HCT116 (cell line): ENCODE results near the gene DLG2. TPM values are rescaled to one million over a fixed set of nuclear protein-coding genes. Genes with fewer than 3 reads are reported as not detected.

Source experiments
- ATAC-seq: fragments of 200-7000 bp; cut with Tn5 transposase; 2 replicates; pipeline ENCODE4 v1.9.1; 2020; ENCODE audit warnings: mild to moderate bottlenecking, moderate library complexity
- BruUV-seq: library from RNA; stranded (reverse); fragments of 400-500 nt; replicated peaks from 2 replicates; lab custom pipeline; 2021; lab: Mats Ljungman, UMichigan
- CTCF ChIA-PET: fragments of 300-600 bp; sonication (Branson Sonifier 250); formaldehyde crosslinking; loops from one replicate; lab custom pipeline; 2021; ENCODE audit warnings: antibody characterized with exemption; lab: Charles Lee
- POLR2A ChIA-PET: fragments of 300-600, 350-600 bp; sonication (Branson Sonifier 250); formaldehyde crosslinking; loops from one replicate; lab custom pipeline; 2021; ENCODE audit warnings: antibody characterized with exemption; lab: Charles Lee
- RAD21 ChIA-PET, 2 experiments: fragments of 300-600 bp; sonication (Branson Sonifier 250); formaldehyde crosslinking; loops; one replicate each; lab custom pipeline; 2023; ENCODE audit warnings: low total read pairs in 2 of 2; ENCODE audit not compliant: uncharacterized antibody in 2 of 2, unreplicated experiment in 2 of 2, low non-redundant PET in 1 of 2; lab: Charles Lee
- DNase-seq: peaks from one replicate; pipeline ENCODE4 v3.0.0-alpha.2; 2010; ENCODE audit warnings: low read depth, low spot score
- H2AFZ ChIP-seq: fragments of 200-600 bp; shearing (Covaris generic), sonication (generic); 2 replicates; pipeline ENCODE4 v1.6.1; 2017; ENCODE audit warnings: low read depth, mixed run types, mixed read lengths, antibody characterized with exemption, low read length; ENCODE audit not compliant: poor library complexity, severe bottlenecking
- H3K27ac ChIP-seq: 2 replicates; pipeline ENCODE4 v1.5.1; 2012; ENCODE audit warnings: low read depth, low read length
- H3K27me3 ChIP-seq: fragments of 200-600 bp; sonication (generic); 2 replicates; pipeline ENCODE4 v1.6.1; 2016; ENCODE audit warnings: mixed run types, low read length, mixed read lengths; ENCODE audit not compliant: insufficient read depth
- H3K36me3 ChIP-seq, 2 experiments: fragments of 200-500 bp in 1 of 2; fragments of 200-600 bp in 1 of 2; sonication (Bioruptor generic) in 1 of 2; sonication (generic) in 1 of 2; 2 replicates each; pipeline versions ENCODE4 v1.5.1 to v1.6.1; 2014 to 2016; ENCODE audit warnings: low read length in 2 of 2, inconsistent platforms in 1 of 2, mixed read lengths in 1 of 2, mixed run types in 1 of 2; ENCODE audit not compliant: insufficient read depth in 2 of 2, control insufficient read depth in 1 of 2
- H3K4me1 ChIP-seq, 2 experiments: fragments of 200-600 bp in 1 of 2; sonication (generic) in 1 of 2; 2 replicates each; pipeline versions ENCODE4 v1.5.1 to v1.6.1; 2012 to 2017; ENCODE audit warnings: low read length in 2 of 2, inconsistent platforms in 1 of 2, mild to moderate bottlenecking in 1 of 2, mixed read lengths in 1 of 2, mixed run types in 1 of 2, moderate library complexity in 1 of 2; ENCODE audit not compliant: insufficient read depth in 2 of 2, control insufficient read depth in 1 of 2
- H3K4me2 ChIP-seq: fragments of 200-600 bp; sonication (generic); 2 replicates; pipeline ENCODE4 v1.6.1; 2017; ENCODE audit warnings: mixed run types, low read length, mixed read lengths
- H3K4me3 ChIP-seq, 2 experiments: fragments of 200-600 bp in 1 of 2; sonication (generic) in 1 of 2; replicated peaks in 1 of 2; 2 replicates each; pipeline ENCODE4 v1.5.1; 2011 to 2016; ENCODE audit warnings: low read length in 2 of 2, control low read depth in 1 of 2, low read depth in 1 of 2, mild to moderate bottlenecking in 1 of 2, mixed read lengths in 1 of 2, mixed run types in 1 of 2
- H3K79me2 ChIP-seq: fragments of 200-600 bp; sonication (generic); 2 replicates; pipeline ENCODE4 v1.6.1; 2017; ENCODE audit warnings: mild to moderate bottlenecking, mixed run types, low read length, moderate library complexity, mixed read lengths; ENCODE audit not compliant: insufficient read depth
- H3K9ac ChIP-seq: fragments of 200-600 bp; sonication (generic); 2 replicates; pipeline ENCODE4 v1.6.1; 2016; ENCODE audit warnings: low read length, mixed read lengths
- H3K9me2 ChIP-seq: fragments of 200-600 bp; sonication (generic), shearing (Covaris generic); 2 replicates; pipeline ENCODE4 v1.6.1; 2017; ENCODE audit warnings: mixed run types, mild to moderate bottlenecking, moderate library complexity; ENCODE audit not compliant: insufficient read depth
- H3K9me3 ChIP-seq, 2 experiments: fragments of 200-500 bp in 1 of 2; fragments of 200-600 bp in 1 of 2; sonication (Bioruptor generic) in 1 of 2; sonication (generic) in 1 of 2; 2 replicates each; pipeline ENCODE4 v1.6.1; 2014 to 2017; ENCODE audit warnings: low read length in 2 of 2, mixed read lengths in 2 of 2, inconsistent platforms in 1 of 2, low read depth in 1 of 2, mild to moderate bottlenecking in 1 of 2, mixed run types in 1 of 2, moderate library complexity in 1 of 2; ENCODE audit not compliant: control insufficient read depth in 1 of 2, insufficient read depth in 1 of 2
- H4K20me1 ChIP-seq: fragments of 200-600 bp; sonication (generic), shearing (Covaris generic); 2 replicates; pipeline ENCODE4 v1.6.1; 2017; ENCODE audit warnings: mixed run types, mild to moderate bottlenecking, moderate library complexity; ENCODE audit not compliant: insufficient read depth
- ATF3 ChIP-seq: IDR thresholded peaks from 2 replicates; pipeline ENCODE4 v1.6.1; 2012
- CEBPB ChIP-seq: IDR thresholded peaks from 2 replicates; pipeline ENCODE4 v1.6.1; 2012; ENCODE audit warnings: low read depth
- CTCF ChIP-seq, 3 experiments: fragments of 200-600 bp in 1 of 3; sonication (generic) in 1 of 3; IDR thresholded peaks in 2 of 3; conservative IDR thresholded peaks in 1 of 3; 2 replicates each; pipeline ENCODE4 v1.5.1; 2012 to 2017; ENCODE audit warnings: low read depth in 2 of 3, low read length in 2 of 3, antibody characterized with exemption in 1 of 3, borderline replicate concordance in 1 of 3, control low read depth in 1 of 3, mild to moderate bottlenecking in 1 of 3, mixed read lengths in 1 of 3, mixed run types in 1 of 3, moderate library complexity in 1 of 3; ENCODE audit not compliant: insufficient read depth in 1 of 3
- EGR1 ChIP-seq: IDR thresholded peaks from 2 replicates; pipeline ENCODE4 v1.6.1; 2012; ENCODE audit warnings: low read depth
- ELF1 ChIP-seq: IDR thresholded peaks from 2 replicates; pipeline ENCODE4 v1.6.1; 2012; ENCODE audit warnings: low read depth, borderline replicate concordance
- EZH2 ChIP-seq: fragments of 200-600 bp; sonication (generic); IDR thresholded peaks from 2 replicates; pipeline ENCODE4 v1.6.1; 2017; ENCODE audit warnings: antibody characterized with exemption, mixed run types
- EZH2phosphoT487 ChIP-seq: fragments of 200-600 bp; IDR thresholded peaks from 2 replicates; pipeline ENCODE4 v1.6.1; 2018; ENCODE audit warnings: antibody characterized with exemption, borderline replicate concordance
- FOSL1 ChIP-seq: IDR thresholded peaks from 2 replicates; pipeline ENCODE4 v1.6.1; 2012; ENCODE audit warnings: low read depth
- JUND ChIP-seq: IDR thresholded peaks from 2 replicates; pipeline ENCODE4 v1.6.1; 2012
- MAX ChIP-seq: IDR thresholded peaks from 2 replicates; pipeline ENCODE4 v1.6.1; 2012
- POLR2A ChIP-seq: IDR thresholded peaks from 2 replicates; pipeline ENCODE4 v1.7.0; 2011; ENCODE audit warnings: borderline replicate concordance; ENCODE audit not compliant: insufficient read depth, insufficient read length; ENCODE audit errors: extremely low read depth
- RAD21 ChIP-seq: IDR thresholded peaks from 2 replicates; pipeline ENCODE4 v1.6.1; 2012; ENCODE audit warnings: low read depth, mild to moderate bottlenecking
- SP1 ChIP-seq: IDR thresholded peaks from 2 replicates; pipeline ENCODE4 v1.6.1; 2012; ENCODE audit warnings: low read depth
- TCF7L2 ChIP-seq: IDR thresholded peaks from 2 replicates; pipeline ENCODE4 v1.7.0; 2011; ENCODE audit warnings: borderline replicate concordance, inconsistent platforms; ENCODE audit not compliant: insufficient read depth, insufficient read length; ENCODE audit errors: extremely low read depth
- YY1 ChIP-seq: IDR thresholded peaks from 2 replicates; pipeline ENCODE4 v1.6.1; 2011; ENCODE audit warnings: low read length, low read depth, moderate library complexity, mild to moderate bottlenecking; ENCODE audit not compliant: insufficient replicate concordance; ENCODE audit errors: extremely low read depth
- ZBTB33 ChIP-seq: IDR thresholded peaks from 2 replicates; pipeline ENCODE4 v1.6.1; 2011; ENCODE audit warnings: mild to moderate bottlenecking, low read length, moderate library complexity; ENCODE audit not compliant: insufficient replicate concordance; ENCODE audit errors: extremely low read depth
- ZFX ChIP-seq: fragments of 450-650 bp; IDR thresholded peaks from 2 replicates; pipeline ENCODE4 v1.6.1; 2017
- ZNF274 ChIP-seq: fragments of 200-500 bp; sonication (Bioruptor generic); IDR thresholded peaks from 2 replicates; pipeline ENCODE4 v1.6.1; 2014; ENCODE audit warnings: mild to moderate bottlenecking, low read depth, low read length, inconsistent platforms
- intact Hi-C: fragments of 100-400 bp; cut with micrococcal nuclease; formaldehyde crosslinking; loops from 2 replicates; pipeline ENCODE4 v1.10.0; 2022
- total RNA-seq: library from RNA; stranded (reverse); gene quantifications from one replicate; pipeline ENCODE4 v1.2.1, GENCODE V29; 2021; ENCODE audit not compliant: unreplicated experiment

Gene DLG2
- total RNA-seq, 1 experiment from 2014 or later = 2.4 TPM

GRCh38 chr11:85495918-85496317 is 131.2 kb downstream of the DLG2 start:
- H3K4me2 ChIP-seq = no peak overlapping the region
- POLR2A ChIA-PET = no interaction called here
- H4K20me1 ChIP-seq = no peaks in the 10 kb centered on the region
- H3K4me1 ChIP-seq = no peaks in the 10 kb centered on the region
- no peak overlapping the region for H2AFZ ChIP-seq
- RAD21 ChIA-PET = no interaction called here
- ATAC-seq = no peak
- H3K27me3 ChIP-seq = peaks cover 19% of the 10 kb centered on the region; the same call in 1 of the 2 replicates
- no peaks in the 10 kb centered on the region for H3K79me2 ChIP-seq
- intact Hi-C loops = no loop called here
- no peaks in the 10 kb centered on the region for H3K9me3 ChIP-seq
- no TSS peak for BruUV-seq
- no peak overlapping the region for H3K9ac ChIP-seq
- no peak overlapping the region for H3K4me3 ChIP-seq
- CTCF ChIA-PET = no interaction called here
- H3K36me3 ChIP-seq = no peaks in the 10 kb centered on the region
- no peak overlapping the region for H3K27ac ChIP-seq
- no peaks in the 10 kb centered on the region for H3K9me2 ChIP-seq
- no peak for DNase-seq
- TF ChIP-seq EGR1 (no peak), FOSL1 (no peak), YY1 (no peak), POLR2A (no peak), CTCF (IDR thresholded peaks at IDR 0.05 in 2 of 3, conservative IDR thresholded peaks at IDR 0.05 in 1 of 3; ENCODE audit: borderline replicate concordance in 1 of 3, insufficient read depth in 1 of 3, low read depth in 2 of 3, low read length in 2 of 3) (no peak), EZH2 (no peak), EZH2phosphoT487 (no peak), ELF1 (no peak), JUND (no peak), MAX (no peak), ZFX (no peak), TCF7L2 (no peak), ZBTB33 (no peak), CEBPB (no peak), ATF3 (no peak), ZNF274 (no peak), RAD21 (no peak), SP1 (no peak)
